Osteocyte (in vitro differentiated cells): Measurements from ENCODE around the gene SIRPD. TPM values are rescaled to one million over a fixed set of nuclear protein-coding genes. Genes with fewer than 3 reads are reported as not detected.
"Not testable (repeated sequence)": the region's sequence is repeated elsewhere in the genome, so short reads cannot be mapped to it uniquely, and the experiment has no call there.

ENCODE experiments used
- DNase-seq: peaks from one replicate; pipeline ENCODE4 v3.0.0; 2021; ENCODE audit warnings: mixed read lengths; ENCODE audit not compliant: unreplicated experiment; ENCODE audit errors: extremely low spot score
- H3K27ac Mint-ChIP-seq: one replicate; pipeline ENCODE4 v1.8.0; 2021; ENCODE audit warnings: mild to moderate bottlenecking, mixed read lengths; ENCODE audit not compliant: unreplicated experiment
- H3K27me3 Mint-ChIP-seq: one replicate; pipeline ENCODE4 v1.8.0; 2021; ENCODE audit warnings: mixed read lengths; ENCODE audit not compliant: unreplicated experiment
- H3K36me3 Mint-ChIP-seq: one replicate; pipeline ENCODE4 v1.8.0; 2021; ENCODE audit warnings: mixed read lengths; ENCODE audit not compliant: unreplicated experiment
- H3K4me1 Mint-ChIP-seq: one replicate; pipeline ENCODE4 v1.8.0; 2021; ENCODE audit warnings: mixed read lengths; ENCODE audit not compliant: unreplicated experiment
- H3K4me3 Mint-ChIP-seq: one replicate; pipeline ENCODE4 v1.8.0; 2021; ENCODE audit warnings: mild to moderate bottlenecking, moderate library complexity, mixed read lengths; ENCODE audit not compliant: unreplicated experiment
- H3K9me3 Mint-ChIP-seq: one replicate; pipeline ENCODE4 v1.8.0; 2021; ENCODE audit warnings: mixed read lengths; ENCODE audit not compliant: unreplicated experiment
- CTCF ChIP-seq: fragments of 200-600 bp; sonication (generic); IDR thresholded peaks from 2 replicates; pipeline ENCODE4 v1.5.0; 2021; ENCODE audit warnings: antibody characterized with exemption, mild to moderate bottlenecking, moderate library complexity
- total RNA-seq: library from RNA; stranded (reverse); gene quantifications from 2 replicates; pipeline ENCODE4 v1.2.1, GENCODE V29; 2021

Gene SIRPD
- total RNA-seq, 1 donor from 2014 or later: not detected

GRCh38 chr20:1579488-1579887 is 22.0 kb upstream of the SIRPD start:
- no peaks in the 10 kb centered on the region for H3K9me3 Mint-ChIP-seq
- H3K36me3 Mint-ChIP-seq: no peaks in the 10 kb centered on the region
- H3K27ac Mint-ChIP-seq: no peak overlapping the region
- peaks cover 5% of the 10 kb centered on the region for H3K27me3 Mint-ChIP-seq
- DNase-seq: no peak
- H3K4me1 Mint-ChIP-seq: no peaks in the 10 kb centered on the region
- no peak for TF ChIP-seq CTCF
- H3K4me3 Mint-ChIP-seq: no peak overlapping the region

GRCh38 chr20:1577906-1578305 is 20.4 kb upstream of the SIRPD start:
- no peak for TF ChIP-seq CTCF
- DNase-seq: peak; percentile 62
- Mint-ChIP-seq H3K9me3 (no peaks in the 10 kb centered on the region), H3K4me3 (no peak overlapping the region), H3K36me3 (no peaks in the 10 kb centered on the region), H3K27me3 (peaks cover 5% of the 10 kb centered on the region), H3K27ac (no peak overlapping the region), H3K4me1 (no peaks in the 10 kb centered on the region)

GRCh38 chr20:1577313-1577712 is 19.8 kb upstream of the SIRPD start:
- H3K27ac Mint-ChIP-seq, H3K4me1 Mint-ChIP-seq, H3K9me3 Mint-ChIP-seq, H3K27me3 Mint-ChIP-seq, H3K36me3 Mint-ChIP-seq, H3K4me3 Mint-ChIP-seq: not testable (repeated sequence)
- DNase-seq: peak; percentile 46

- H3K27me3 Mint-ChIP-seq: peaks cover 5% of the 10 kb centered on the region
- H3K36me3 Mint-ChIP-seq: no peaks in the 10 kb centered on the region
- peak; percentile 11 for DNase-seq
- no peaks in the 10 kb centered on the region for H3K4me1 Mint-ChIP-seq
- no peak overlapping the region for H3K27ac Mint-ChIP-seq
- H3K9me3 Mint-ChIP-seq: no peaks in the 10 kb centered on the region
- no peak overlapping the region for H3K4me3 Mint-ChIP-seq
- TF ChIP-seq CTCF: no peak
These were observed 19.1 kb upstream of the SIRPD start for GRCh38 chr20:1576641-1577040.

- not testable (repeated sequence) for H3K36me3 Mint-ChIP-seq, H3K9me3 Mint-ChIP-seq, H3K4me3 Mint-ChIP-seq, H3K4me1 Mint-ChIP-seq, H3K27me3 Mint-ChIP-seq, H3K27ac Mint-ChIP-seq
- peak; percentile 66 for DNase-seq
These were observed 18.5 kb upstream of the SIRPD start for GRCh38 chr20:1576003-1576402.

GRCh38 chr20:1571583-1571982 is 14.1 kb upstream of the SIRPD start:
- not testable (repeated sequence) for H3K27me3 Mint-ChIP-seq, H3K4me3 Mint-ChIP-seq, H3K36me3 Mint-ChIP-seq, H3K27ac Mint-ChIP-seq, H3K9me3 Mint-ChIP-seq, H3K4me1 Mint-ChIP-seq
- peak; percentile 71 for DNase-seq

GRCh38 chr20:1569415-1569881 is 11.9 kb upstream of the SIRPD start:
- DNase-seq: no peak
- no peak for TF ChIP-seq CTCF
- no peaks in the 10 kb centered on the region for H3K9me3 Mint-ChIP-seq
- no peaks in the 10 kb centered on the region for H3K36me3 Mint-ChIP-seq
- no peaks in the 10 kb centered on the region for H3K27me3 Mint-ChIP-seq
- H3K4me3 Mint-ChIP-seq: no peak overlapping the region
- H3K27ac Mint-ChIP-seq: no peak overlapping the region
- no peaks in the 10 kb centered on the region for H3K4me1 Mint-ChIP-seq
